HG03442 (cell line): ENCODE data around the gene ARAP2.
A peak's percentile ranks its signal among the peaks of the same experiment; 100 is the strongest.

Source experiments
- ATAC-seq: cut with Tn5 transposase; IDR thresholded peaks from one replicate; pipeline ENCODE4 v1.9.1; 2021; ENCODE audit warnings: mild to moderate bottlenecking, moderate library complexity; ENCODE audit not compliant: unreplicated experiment

ARAP2 gene

DNA sequence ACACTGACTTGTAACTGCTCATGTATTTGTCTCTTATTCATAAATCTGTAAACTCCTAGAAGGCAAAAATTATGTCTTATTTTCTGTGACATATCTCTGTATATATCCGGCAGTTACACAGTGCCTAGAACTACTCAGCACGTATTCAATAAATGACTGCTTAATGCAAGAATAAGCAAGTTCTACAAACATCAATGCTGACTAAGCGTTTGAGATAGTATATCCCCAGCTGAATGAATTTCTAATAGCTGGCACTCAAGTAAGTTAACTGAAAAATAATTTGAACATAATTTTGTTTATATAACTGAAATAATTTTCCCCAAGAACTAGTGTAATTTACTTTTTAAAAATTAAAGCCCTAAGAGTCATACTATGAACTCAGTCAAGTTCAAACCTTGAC, 113.7 kb downstream of the ARAP2 start:
- no peak for ATAC-seq

- no peak for ATAC-seq
Observed at GRCh38 chr4:36128689-36129088, 115.6 kb downstream of the ARAP2 start.

DNA sequence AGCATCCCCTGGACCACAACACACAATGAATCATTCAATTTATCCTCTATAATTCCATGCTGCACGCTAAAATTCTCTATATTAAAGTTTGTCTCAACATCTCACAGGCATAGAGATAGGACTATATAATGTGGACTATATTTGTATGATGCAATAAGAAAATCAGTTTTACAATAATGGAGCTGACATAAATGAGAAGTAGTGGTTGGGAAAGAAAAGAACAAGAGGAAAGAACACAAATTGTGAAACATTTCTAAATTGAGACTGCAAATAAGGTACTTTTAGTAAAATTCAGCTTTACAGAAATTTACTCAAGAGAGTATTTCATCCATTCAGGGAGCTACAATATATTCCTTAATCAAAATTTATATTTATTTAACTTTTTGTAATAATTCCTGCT, 120.4 kb downstream of the ARAP2 start:
- ATAC-seq: no peak

GRCh38 chr4:36115312-36115711, 129.0 kb downstream of the ARAP2 start:
- no peak for ATAC-seq

- no peak for ATAC-seq
Observed at GRCh38 chr4:36111172-36111571, 133.1 kb downstream of the ARAP2 start.

GRCh38 chr4:36099509-36099908, 144.8 kb downstream of the ARAP2 start:
- no peak for ATAC-seq

GRCh38 chr4:36094995-36095394, 149.3 kb downstream of the ARAP2 start:
- ATAC-seq: no peak

GRCh38 chr4:36091997-36092396, 152.3 kb downstream of the ARAP2 start:
- no peak for ATAC-seq

DNA sequence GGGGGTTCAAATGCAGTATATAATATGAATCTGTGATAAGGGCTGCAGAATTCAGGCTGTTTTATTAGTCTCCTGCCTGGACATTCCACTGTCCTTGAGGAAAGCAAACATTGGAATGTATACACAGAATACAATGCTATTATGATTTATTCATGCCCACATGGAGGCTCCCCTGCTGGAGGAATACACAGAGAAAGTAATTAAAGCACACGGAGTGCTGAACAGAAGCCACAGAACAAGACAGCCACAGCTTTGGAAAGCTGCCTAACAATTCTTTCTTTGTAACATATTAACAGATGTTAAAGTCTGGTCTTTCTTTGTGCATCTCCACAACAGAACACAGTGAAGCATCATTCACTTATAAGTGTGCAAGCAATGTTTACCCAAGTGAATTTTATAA, 155.8 kb downstream of the ARAP2 start:
- ATAC-seq: no peak

DNA sequence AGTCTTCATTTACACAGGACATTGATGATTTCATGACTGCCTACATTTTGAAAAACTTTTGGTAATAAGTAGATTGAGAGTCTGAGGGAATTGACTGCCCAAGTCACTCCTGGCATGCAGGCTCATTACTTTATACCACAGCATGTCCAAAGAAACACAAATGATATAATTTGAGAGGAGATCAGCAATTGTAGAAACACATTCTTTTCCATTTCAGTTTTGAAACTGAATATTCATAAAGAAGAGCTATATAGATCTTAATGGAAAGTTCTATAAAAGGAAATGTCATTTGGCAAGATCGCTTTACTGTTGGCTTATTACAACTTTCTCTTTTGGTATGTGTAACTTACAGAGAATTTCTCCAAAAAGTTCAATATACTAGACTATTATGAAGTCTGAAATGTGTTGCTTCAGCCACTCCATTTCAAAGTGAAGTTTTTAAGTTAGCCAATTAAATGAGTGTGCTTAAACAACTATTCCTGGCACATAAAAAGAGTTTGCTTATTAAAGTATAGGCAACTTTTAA, 158.0 kb downstream of the ARAP2 start:
- ATAC-seq: no peak

DNA sequence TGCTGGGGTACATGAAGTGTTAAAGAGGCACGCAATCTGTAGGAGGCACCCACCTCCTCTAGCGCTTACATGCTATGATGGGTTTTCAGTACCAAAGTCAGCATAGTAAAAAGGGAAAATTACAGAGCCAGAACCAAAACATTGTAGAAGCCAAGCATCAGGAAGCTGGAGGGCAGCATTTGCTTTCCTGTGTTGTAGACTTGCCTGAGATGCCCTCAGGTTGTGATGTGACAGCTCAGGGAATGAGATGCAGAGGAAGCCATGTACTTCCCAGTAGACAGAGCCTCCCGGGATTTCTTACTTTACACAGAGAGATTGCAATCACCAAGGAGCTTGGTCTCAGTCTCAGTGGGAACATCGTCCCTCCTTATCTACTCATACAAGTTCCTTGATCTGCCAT, 161.5 kb downstream of the ARAP2 start:
- ATAC-seq: no peak

DNA sequence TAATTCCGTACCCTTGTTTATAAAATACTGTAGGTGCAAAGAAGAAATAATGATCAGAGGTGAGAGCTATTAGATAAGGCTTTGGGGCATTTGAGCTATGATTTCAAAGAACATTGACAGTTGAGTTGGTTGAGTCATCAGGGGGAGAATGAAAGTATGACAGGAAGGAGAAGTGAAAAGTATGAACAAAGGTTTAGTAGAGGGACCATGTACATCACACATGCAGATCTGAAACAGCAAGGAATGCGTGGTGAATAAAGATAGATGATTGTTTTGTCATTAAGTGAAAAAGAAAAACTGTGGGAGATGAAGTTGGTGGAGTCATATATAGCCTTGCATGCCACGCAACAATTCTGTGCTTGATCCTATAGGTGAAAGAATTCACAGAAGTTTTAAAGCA, 163.1 kb downstream of the ARAP2 start:
- ATAC-seq: peak; percentile 98

DNA sequence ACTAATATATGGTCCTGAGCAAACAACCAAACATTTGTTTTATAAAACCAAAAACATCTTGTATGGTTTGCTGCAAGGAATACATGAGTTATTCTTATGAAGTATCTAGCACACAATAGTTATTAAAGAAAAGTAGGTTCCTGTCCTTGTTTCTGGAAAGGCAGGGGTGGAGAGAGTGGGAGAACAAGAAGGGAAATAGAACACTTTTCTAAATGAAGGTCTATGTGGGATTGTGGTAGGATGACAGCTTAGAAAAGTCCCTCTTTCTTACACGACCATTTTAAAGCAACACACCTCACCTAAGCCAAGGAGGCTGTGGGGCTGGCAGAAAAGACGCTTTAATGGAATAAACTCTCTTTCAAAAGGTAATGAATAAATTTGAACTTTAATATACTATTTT, 164.6 kb downstream of the ARAP2 start:
- ATAC-seq: no peak

DNA sequence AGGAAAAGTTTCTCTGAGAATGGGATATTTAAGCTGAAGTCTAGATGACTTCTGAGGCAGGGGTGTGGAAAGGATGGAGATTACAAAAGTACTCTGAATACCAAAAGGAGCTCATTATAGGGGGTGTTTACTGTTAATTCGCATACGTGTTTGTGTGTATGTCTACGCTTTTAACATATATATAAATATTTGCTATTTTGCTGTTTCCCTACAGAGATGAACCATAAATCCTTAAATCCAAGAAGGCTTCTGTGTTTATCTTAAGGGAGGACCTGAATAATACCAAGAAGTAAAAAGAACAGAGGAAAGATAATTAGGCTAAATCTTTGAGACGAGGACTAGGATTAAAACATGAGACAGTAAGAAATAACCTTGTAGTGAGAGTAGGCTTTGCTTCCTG, 166.0 kb downstream of the ARAP2 start:
- ATAC-seq: no peak

DNA sequence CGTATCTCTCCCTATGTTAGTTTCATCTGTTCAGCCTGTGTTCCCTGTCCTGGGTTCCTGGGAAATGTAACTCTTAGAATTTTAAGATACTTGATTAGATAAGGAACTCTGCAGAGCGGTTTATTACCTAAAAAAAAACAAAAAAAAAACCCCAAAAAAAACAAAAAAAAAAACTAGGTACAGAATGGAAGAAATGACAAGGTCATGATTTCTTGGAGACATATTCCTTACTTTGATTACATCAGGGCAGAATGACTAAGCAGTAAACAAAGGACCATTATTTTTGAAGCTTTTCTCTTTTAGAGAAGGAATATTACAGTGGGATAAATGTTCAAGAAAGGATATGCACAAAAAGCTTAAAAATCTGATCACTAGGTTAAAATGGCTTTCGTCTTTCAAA, 171.8 kb downstream of the ARAP2 start:
- ATAC-seq: no peak

DNA sequence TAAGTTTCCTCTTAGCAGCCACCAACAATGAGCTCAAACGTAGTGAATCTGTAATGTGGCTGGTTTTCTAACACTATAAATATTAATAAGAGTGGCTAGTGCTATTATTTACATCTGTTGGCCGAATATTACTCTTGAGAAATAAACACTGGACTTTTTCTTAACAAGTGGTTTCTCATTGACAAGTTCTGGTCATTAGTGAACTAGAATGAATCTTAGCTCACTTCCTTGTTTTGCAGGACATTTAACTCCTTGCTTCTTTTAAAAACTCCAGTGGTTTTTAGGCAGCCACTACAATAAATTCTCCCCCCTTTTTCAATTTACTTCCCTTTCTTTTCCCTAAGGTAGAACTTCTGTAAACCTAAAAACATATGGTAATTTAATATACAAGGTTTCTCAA, 177.2 kb downstream of the ARAP2 start:
- ATAC-seq: no peak

DNA sequence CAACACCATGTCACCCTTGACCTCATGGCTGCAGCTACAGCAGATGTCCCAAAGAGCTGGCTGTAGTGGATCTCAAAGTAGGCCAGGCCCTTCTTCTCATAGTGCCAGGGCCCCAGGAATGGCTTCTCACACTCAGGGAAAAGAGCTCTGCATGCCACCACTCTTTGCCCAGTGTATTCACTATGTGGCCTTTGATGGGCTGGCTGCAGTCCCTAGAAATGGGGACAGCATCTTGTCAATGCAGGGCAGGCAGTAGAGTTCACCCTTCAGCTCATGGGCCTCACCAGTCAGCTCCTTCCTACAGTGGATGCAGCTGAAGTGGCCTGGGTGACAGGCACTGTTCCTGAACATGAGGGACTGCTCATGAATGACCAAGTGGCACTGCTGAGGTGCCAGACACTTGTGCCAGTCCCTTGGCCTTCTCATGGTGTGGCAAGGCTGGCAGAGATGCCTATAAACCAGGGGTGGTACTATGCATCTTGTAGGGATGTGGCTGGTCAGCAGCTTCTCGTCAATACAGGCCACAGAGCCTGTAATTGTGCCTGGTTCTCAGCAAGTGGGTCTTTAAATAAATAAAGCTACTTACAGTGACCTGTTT, 178.9 kb downstream of the ARAP2 start:
- ATAC-seq: no peak

DNA sequence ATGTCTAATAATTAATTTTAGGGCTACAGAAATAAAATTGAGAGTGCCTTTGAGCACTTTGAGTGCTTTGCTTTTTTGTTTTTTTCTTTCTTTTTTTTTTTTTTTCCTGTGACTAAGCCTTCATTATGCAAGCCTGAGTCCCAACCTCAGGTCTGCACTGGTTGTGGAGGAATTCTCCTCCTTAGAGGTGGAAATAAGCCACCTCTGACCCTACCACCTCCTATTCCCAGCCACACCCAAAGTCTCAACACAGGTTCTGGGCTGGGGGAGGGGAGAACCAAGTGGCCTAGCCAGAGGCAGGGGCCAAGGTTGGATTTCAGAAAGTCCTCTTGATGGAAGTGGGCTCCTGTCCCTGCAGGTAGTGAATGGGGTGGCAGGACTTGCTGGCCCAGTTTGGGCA, 180.2 kb downstream of the ARAP2 start:
- ATAC-seq: no peak

- ATAC-seq: no peak
Observed at GRCh38 chr4:36056136-36056535, 188.2 kb downstream of the ARAP2 start.

GRCh38 chr4:36054694-36055422, 189.5 kb downstream of the ARAP2 start:
- no peak for ATAC-seq

DNA sequence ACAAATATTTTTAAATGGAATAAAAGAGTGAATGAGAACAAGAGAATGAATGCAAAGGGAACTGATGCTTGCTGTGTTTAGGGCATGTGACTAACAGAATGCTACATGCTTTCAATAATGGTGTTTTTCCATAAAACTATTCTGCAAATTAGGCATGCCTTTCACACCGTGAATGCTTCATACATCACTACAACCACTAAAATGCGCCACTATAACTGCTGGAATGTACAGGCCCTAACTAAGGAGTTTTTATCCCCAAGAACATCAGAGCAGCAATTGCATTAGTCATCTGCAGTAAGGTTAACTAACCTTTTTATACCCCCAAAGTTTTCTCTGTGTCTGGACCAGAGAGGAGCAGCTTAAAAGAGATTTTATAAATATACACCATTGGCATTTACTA, 190.4 kb downstream of the ARAP2 start:
- ATAC-seq: no peak

DNA sequence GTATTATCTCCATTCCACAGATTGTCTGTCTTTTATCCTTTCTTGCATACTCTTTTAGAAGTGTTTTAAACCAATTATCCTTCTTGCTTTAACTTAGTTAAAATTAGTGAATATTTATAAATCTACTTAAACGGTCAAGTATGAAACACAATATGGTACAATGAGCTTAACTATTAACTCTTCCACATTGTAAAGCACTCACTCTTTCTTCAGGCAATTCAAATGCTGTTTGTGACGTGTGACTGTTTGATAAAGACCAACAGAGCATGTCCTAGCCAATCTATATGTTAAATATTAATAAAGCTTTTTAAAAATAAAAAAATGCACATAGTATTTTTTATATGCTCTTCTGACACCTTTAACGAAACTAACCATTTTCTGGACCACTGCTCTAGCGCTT, 192.7 kb downstream of the ARAP2 start:
- ATAC-seq: no peak

DNA sequence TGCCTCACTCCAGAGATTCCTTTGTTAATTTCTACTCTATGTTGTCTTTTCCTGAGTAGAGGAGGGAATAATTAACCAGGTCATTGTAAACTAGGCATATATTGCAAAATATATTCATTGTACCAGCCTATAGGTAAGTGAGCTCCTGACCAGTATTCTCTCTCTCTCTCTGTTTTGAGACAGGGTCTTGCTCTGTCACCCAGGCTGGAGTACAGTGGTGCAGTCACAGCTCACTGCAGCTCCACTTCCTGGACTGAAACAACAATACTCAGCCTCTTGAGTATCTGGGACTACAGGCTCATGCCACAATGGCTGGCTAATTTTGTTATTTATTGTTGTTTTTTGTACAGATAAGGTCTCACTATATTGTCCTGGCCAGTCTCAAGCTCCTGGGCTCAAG, 198.3 kb downstream of the ARAP2 start:
- ATAC-seq: no peak
